SIG-M5 treated with dmso at 0.1 percent for 504 hours (cell line): ENCODE results near the gene ADCY7.

ENCODE experiments used
- DNase-seq: peaks from one replicate; lab custom pipeline; 2025; ENCODE audit not compliant: unreplicated experiment; lab: John Stamatoyannopoulos, UW

The ADCY7 gene

DNA sequence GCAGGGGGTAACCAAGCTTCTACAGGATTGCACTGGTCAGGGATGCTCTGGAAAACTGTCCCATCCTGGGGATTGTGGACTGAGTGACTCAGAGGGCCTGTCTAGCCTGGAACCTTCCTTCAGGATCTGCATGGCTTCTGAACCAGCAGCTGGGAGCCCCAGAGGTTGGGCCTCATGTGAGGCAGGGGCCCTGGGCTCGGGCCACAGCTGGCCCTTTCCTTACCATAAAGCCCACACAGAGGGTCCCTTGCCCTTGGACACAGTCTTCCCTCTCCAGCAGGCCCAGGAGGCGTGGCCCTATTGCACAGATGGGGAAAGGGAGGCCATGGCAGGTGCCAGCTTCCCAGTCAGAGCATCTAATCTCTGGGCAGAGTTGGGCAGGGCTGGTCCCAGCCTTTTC lies 30.5 kb downstream of the ADCY7 start:
- no peak for DNase-seq

GRCh38 chr16:50297301-50298074 lies 31.1 kb downstream of the ADCY7 start:
- no peak for DNase-seq

DNA sequence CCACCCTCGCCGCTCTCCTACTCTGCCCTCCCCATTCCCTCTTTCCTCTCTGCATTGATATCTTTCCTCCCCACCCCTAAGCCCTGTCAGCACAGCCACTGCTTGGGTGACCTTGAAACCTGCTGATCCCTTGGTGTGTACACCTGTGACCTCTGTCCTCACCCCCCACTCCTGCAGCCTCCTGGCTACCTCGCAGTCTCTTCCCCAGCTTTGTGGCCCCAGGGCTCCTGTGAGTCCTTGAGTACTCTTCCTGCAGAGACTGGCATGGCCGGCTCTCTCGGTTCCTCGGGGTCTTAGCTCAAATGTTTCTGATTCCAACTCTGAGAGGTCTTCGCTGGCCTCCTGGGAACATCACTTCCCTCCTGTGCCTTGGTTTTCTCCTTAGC lies 31.7 kb downstream of the ADCY7 start:
- DNase-seq, result no peak

DNA sequence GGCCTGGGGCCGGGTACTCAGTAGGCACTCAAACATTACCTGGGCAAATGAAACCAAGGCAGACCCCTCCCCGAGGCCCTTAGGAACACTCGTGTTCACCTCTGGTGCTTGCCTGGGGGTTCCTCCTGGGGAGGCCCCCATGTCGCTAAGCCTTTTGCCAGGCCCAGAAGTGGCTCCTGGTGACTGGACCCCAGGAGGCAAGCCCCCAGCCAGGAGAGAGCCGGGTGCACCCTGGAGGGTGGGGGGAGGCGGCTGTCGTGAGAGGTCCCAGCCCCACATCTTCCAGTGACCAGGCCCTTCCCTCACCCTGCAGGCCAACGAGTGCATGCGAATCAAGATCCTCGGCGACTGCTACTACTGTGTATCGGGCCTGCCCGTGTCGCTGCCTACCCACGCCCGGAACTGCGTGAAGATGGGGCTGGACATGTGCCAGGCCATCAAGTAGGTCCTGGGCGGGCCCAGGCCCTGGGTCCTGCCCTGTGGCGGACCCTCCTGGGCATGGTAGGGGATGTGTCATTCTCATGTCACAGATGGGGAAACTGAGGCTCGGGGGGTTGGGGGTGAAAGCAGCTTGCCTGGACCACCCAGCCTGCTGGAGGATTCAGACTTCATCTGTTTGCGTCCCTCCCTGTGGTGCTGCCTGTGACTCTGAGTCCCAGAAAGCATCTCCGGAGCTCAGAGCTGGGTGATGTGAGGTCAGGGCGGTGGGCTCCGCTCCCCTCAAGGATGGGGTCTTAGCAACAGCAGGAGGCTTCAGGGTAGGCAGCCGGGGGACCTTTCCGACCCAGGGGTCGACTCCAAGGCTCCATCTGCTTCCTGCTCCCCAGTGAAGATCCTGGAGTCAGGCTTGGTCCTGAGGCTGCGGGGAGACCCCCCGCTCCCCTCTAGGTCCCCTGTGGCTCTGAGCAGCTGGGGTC lies 32.5 kb downstream of the ADCY7 start:
- no peak for DNase-seq

- no peak for DNase-seq
Measured at GRCh38 chr16:50299508-50300105, 33.3 kb downstream of the ADCY7 start.

DNA sequence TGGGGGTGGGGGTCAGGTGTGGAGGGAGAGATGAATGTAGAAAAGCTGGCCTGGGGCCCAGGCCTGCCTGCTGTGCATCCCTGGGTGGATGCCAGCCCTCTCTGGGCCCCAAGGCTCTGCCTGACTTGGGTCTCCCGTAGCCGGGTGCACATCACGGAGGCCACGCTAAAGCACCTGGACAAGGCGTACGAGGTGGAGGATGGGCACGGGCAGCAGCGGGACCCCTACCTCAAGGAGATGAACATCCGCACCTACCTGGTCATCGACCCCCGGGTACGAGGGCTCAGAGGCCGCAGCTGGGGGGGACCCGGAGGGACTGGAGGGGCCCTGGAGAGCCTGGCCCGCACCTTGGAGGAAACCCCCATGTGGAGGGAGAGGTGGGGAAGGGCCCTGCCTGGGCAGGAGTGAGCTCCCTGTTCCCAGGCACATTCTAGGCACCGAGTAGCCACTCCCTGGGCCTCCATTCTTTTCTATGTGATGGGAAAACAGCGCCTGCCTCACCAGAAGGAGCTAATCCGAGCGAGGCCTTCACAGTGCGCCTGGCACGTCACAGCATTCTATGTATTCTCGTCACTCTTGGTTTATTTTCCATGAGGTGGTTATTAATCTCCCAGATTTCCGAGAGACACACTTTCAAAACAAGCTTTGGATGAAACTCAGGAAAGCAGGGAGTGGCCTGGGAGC lies 34.7 kb downstream of the ADCY7 start:
- DNase-seq, result no peak

DNA sequence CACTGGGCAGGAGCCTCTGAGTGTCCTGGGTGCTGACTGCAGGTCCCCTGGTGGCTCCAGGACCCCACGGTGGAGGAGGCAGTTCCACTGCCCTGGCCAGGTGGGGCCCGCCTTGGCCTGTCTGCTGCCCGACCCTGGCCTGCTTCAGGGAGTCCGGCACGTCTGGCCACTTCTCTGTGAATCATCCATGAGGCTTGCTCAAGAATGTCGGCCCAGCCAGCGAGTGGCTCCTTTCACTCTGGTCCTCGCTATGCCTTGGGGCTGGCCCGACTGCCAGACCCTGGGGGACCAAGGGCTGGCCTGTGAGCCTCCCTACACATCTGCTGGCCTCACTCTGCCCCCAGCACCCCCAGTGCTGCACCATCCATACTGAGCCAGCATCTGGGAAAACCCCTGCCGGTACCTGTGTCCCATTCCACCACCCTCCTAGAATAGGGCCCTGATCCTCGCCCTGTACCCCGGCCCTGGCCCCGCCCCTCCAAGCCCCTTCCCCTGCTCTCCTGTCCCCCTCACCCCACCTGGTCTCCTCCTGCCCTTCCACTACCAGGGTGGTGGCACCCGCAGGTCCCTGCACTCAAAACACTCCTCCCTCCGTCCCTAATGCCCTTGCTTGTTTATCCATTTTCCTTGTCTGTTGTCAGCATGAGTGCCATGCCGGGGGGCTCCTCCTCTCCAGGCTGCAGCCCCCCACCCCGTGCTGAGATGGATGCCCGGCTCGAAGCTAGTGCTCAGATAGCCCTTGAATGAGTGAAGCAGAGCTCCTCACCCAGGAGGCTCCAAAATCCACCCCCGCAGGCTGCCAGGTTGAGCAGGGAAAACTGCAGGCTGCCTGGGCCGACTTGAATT lies 35.5 kb downstream of the ADCY7 start:
- DNase-seq, result no peak

- DNase-seq, result no peak
Measured at GRCh38 chr16:50302472-50303005, 36.2 kb downstream of the ADCY7 start.

DNA sequence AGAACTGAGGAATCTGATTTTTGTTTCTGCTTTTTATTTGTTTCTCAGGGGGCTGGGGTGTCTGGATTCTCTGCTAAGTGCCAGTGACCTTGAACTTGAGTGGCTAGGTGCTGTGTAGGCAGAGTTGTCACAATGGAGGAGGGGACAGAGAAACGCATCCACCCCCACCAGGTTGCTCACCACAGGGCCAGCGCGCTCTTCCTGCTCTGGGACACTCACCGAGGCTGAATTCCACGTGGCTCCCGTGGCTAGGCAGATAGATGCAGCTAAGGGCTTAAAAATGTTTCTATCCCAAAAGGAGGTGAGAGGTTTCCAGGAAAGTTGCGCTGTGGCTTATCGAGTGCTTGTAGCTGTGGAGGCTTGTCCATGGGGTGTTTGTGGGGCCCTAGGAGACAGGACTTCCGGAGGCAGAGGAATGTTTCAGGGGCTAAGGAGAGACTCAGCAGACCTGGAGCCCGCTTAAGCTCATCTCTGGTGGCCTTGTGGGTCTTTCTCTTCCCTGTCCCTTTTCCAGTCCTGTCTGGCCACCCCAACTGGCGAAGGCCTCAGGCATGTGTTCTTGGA lies 36.8 kb downstream of the ADCY7 start:
- no peak for DNase-seq

DNA sequence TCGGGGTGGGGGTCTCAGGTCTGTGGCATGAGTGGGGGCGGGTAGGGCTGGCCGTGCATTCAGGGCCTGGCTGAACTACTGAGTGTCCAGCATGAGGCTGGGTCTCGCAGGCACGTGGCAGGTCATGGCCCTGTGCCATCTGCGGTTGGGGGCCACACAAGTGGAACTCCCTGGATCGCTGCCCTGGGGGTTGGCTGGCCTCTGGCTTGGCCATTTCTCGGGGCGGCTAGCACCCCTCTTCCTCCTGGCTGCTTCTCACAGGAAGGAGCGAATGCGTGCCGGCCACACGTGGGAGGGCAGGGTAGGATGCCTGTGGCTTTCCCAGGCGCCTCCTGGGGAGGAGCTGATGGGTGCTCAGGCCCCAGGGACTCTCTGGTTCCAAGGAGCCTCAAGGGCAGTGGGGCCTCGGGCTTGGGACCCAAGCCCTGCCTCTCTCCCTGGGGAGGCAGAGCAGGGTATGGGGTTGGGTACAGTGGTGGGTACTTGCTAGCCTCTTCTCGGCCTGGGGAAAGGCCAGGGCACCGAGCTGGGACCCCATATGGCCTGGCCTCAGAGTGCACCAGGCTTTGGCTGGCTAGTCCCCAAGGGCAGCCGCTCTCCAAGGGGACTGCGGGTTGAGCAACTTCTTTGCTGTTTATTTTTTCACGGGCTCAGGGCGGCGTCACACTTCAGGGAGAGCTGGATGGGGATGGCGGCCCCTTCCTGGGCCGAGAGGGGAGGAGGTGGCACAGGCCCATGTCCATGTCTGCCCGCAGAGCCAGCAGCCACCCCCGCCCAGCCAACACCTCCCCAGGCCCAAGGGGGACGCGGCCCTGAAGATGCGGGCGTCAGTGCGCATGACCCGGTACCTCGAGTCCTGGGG lies 37.5 kb downstream of the ADCY7 start:
- DNase-seq, result no peak

DNA sequence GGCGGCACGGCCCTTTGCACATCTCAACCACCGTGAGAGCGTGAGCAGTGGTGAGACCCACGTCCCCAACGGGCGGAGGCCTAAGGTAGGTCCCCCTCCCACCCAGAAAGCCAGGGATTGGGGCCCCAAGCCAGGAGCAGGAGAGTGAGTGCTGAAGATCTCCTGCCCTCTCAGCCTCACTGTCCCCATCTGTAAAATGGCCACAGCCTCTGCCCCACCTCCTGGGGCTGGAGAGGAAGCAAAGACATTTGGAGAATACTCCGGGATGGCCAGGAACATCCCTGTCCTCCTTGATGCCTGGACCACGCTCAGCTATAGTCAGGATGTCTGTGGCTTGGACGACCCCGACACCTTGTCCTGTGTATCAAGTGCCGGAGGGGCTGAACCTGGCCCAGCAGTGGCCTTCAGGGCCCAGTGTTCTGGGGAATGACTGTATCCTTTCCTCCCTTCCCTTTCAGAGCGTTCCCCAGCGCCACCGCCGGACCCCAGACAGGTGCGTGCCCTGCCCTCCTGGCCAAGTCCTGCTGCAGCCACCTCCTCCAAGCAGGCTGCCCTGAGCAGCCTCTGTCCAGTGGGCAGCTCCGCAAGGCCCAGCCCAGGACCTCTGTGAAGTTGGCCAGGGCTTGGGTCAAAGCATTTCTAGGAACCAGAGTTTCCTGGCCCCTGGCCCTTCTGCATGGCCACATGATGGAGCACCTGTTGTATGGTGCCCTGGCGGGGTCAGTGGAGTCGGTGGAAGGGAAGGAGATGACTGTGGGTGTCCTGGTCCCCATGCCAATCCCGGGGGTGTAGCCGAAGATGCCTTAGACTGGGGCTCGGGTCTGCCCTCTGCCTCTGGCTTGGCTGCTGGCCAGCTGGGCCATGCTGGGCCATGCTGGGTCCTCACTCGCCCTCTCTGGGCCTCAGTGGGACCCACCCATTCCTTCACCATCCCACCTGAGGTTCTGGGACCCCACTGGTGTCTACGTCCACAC lies 38.4 kb downstream of the ADCY7 start:
- DNase-seq, result no peak

DNA sequence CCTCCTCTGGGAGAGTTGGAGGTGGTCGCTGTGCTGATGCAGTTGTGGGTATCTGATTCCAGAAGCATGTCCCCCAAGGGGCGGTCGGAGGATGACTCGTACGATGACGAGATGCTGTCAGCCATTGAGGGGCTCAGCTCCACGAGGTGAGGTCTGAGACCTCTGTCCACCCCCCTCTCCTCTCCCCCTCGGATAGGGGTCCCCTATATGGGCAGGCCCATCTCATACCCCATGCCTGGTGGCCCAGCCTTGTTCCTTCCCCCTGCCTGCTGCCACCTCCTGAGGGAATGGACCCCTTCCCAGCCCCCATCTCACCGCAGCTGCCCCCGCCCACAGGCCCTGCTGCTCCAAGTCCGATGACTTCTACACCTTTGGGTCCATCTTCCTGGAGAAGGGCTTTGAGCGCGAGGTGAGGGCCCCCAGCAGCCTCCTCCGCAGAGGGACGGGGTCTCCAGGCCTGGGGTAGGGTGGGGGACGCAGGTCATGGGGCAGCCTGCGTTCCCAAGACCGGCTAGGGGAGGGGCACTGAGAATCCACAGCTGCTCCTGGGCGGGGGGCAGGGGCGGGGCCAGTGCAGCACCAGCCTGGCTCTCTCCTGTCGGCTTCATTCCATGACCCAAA lies 39.2 kb downstream of the ADCY7 start:
- DNase-seq, result no peak

DNA sequence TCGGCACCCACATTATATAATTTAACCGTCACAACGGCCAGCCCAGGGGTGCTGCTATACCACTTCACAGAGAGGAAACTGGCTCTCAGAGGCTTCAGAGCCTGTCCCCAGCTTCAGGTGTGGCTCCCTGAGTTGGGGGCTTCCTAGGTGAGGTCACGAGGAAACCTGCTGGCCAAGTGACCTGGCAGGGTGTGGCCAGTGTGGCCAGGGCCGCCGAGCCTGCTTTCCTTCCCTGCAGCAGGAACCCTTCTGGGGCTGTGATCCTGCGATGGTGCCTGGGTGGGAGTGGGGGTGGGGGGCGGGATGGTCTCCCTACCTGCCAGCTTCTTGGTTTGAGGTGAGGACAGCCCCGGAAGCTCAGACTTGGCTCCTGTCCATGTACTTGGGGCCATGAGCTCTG lies 39.9 kb downstream of the ADCY7 start:
- no peak for DNase-seq

DNA sequence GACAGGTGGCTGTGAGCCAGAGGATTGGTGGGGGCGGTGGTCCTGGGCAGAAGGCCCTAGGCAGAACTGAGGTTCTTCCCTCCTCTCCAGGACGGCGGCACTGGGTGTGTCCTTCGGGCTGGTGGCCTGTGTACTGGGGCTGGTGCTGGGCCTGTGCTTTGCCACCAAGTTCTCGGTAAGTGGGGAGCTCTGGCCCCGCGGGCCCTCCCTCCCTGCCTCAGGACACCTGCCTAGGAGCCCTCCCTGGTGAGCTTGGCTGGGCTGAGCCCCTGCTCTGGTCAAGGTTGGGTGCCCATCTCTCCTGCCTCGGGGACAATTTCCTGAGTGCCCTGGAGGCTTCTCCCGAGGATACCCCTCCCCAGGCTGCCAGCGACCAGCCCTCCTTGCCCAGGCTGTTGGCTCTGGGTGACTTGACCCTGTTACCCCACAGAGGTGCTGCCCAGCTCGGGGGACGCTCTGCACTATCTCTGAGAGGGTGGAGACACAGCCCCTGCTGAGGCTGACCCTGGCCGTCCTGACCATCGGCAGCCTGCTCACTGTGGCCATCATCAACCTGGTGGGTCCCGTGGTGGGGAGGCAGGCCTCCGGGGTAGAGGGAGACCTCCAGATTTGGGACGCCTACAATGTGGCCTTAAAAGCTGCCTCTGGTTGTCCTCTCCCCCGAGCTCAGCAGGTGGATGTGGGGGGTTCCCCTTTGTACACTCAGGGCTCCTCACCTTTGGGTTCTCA lies 42.0 kb downstream of the ADCY7 start:
- DNase-seq, result no peak

DNA sequence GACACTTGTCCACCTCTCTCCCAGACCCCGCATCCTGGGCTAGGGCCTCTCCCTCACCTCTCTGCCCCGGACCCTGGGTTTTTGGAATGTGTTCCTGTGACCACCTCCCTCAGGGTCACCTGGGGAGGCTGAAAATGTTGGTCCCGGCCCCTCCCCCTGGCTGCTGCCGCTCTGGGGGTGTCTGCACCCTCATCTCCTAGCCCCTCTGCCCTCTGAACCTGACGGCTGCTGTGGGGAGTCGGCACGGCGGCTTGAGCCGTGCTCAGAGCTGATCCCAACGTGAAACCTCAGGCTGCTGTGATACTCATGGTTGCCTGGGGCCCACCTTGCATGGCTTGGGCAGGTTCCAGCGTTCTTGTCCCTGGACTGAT lies 42.8 kb downstream of the ADCY7 start:
- no peak for DNase-seq

DNA sequence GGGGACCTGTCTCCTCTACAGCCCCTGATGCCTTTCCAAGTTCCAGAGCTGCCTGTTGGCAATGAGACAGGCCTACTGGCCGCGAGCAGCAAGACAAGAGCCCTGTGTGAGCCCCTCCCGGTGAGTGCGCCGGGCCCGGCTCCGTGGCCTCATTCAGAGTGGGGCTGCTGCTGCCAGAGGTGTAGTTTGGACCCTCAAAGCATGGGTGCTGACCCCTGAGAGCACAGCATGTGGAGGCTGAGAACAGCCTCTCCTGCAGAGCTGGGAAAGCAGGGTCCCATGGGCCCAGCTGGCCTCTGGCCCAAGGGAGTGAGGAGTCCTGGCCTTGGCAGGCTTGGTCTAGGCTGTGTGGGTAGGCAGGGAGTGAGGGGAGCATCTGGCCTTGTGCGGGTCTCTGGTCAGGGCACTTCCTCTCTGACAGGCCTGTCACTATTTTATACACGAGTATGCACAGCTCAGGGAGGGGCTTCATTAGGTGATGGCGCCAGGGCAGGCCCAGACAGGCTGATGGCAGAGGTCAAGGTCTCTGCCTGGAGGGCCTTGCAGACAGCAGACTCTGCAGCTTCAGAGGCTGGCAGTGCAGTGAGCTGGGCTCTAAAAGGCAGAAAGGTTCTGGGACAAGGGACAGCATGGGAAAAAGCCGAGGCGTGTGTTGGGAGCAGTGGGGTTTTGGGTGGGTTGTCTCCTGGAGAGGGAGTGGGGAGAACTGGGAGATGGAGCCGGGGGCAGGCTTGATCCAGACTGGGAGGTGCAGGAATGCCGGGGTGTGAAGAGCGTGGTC lies 43.4 kb downstream of the ADCY7 start:
- no peak for DNase-seq
